ENCODE measurements around the gene TFDP3.

Gene TFDP3

DNA sequence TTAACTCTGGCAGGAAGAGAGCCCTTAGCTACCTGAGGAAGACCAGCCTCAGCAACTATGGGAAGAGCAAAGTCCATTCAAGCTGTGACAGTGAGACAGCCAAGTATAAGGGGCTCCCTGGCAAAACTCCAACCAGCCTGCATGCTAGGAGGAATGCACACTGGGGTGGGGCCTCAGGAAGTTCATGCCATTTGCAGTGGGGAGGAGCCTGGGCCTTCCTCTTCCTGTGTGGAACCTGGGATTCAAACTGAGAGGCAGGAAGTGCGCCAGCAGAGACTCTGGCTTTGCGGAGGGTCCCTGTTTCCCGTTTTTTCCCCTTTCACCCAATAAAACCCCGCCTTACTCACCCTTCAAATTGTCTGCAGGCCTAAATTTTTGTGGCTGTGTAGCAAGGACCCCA, 33.0 kb downstream of the TFDP3 start:
- DNase-seq, result no peak

DNA sequence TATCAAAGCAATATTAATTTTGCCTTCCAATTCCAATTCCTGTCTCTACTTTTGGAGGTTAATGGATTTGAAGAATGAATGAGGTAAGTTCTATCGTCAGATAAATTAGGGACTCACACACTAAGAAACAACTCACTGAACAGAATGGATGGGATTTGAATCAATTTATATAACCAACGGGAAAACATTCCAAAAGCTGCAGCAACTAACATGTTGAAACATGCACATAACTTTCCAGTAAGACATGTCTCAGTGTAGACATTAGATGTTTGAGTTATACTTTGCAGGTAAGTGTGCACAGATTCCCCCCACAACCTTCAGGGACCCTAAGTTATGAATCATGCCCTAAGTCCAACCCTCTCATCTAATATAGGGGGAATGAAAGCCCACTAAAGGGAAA, 34.3 kb downstream of the TFDP3 start:
- DNase-seq, result no peak

- no peak for DNase-seq
Measured at GRCh38 chrX:133179500-133179899, 38.7 kb downstream of the TFDP3 start.

DNA sequence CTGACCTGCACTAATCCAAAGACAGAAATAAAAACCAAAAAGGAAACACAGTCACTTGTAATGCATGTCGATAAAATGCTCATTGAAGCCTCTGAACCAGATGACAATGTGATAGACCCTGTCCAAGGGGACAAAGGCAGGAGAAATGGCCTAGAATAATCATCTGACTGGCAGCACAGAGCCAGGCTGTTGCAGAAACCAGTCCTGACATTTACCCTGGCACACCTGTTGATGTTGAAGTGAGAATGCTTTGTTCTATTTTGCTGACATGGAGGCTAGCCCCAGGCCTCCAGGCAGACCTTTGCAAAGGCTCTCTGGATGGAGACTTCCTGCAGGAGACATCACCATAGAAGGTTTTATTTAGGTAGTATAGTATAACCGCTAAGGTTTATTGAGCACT, 41.0 kb downstream of the TFDP3 start:
- no peak for DNase-seq

DNA sequence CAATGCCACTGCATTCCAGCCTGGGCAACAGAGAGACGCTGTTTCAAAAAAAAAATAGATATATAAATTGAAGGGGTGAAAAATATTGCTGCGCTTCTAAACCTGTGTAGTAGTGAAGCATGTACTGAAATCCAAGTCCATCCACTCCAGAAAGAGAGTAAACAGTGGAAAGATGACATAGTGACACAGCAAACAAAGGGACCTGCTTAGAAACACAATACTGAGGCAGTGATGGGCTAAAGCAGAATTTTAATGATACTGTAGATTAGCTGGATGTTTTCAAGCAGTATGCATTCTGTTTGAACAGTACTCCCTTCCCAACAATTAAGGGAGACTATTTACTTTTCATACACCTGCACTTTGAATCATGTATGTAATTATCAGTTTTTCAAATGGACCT, 42.5 kb downstream of the TFDP3 start:
- no peak for DNase-seq

DNA sequence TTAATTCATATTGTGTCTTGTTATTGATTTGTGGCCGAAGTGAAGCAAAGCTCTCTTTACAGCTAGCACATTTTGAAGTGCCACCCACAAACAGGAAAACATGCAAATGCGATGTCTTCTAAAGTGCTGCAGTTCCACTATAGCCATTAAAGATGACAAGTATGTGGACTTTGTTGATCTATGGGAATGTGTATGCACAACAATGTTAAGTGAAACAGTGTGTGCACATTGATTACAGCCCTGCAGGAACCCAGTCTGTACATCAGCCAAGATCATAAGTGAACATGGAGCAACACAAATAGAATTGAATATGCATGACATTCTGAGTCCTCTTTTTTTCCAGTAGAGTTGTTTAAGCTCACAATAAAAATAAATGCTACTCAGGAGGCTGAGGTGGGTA, 43.0 kb downstream of the TFDP3 start:
- DNase-seq, result no peak

DNA sequence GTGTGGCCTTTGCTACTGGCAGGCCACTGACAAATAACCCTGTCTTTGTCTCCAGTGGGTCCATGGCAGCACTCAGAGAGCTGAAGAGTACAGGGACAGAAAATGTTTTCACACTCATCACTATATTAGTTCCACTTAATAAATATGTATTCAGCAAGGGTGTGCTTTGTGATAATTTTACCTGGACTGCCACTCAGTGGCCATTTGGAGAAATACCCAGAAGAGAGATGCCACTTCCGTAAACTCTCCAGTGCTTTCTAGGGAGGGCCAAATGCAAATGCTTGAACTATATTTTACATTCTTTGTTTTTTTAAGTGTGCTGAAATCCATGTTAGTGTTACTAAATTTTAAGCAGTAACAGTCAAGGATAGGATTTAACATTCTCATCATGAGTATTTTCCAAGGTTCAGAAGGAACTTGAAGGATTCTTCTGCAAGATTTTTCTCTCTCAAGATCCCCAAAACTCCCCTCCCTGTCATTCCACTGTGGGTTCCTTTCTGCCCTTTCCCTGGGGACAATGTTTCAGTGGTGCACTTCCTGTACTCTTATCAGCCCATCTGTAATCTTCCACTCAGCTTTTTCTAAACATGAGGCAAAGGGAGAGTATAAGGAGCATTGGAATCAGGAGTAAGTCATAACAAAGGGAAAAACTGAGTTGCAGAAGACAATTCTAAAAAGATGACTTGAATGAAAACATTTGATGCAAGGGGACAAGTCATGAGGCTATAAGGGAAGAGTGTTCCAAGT, 46.0 kb downstream of the TFDP3 start:
- peak; percentile 3 for DNase-seq

Data from suppressor macrophage treated with lipopolysaccharide for 4 hours (primary cell).